IMR-90 (cell line): ENCODE data around the gene ABHD15. TPM values are rescaled to one million over a fixed set of nuclear protein-coding genes. Genes with fewer than 3 reads are reported as not detected.
A peak's percentile ranks its signal among the peaks of the same experiment; 100 is the strongest.

Experiments used
- ATAC-seq: fragments of 200-7000 bp; cut with Tn5 transposase; 2 replicates; pipeline ENCODE4 v1.9.1; 2020; ENCODE audit warnings: low read depth, mild to moderate bottlenecking, moderate library complexity
- BruUV-seq: library from RNA; stranded (reverse); fragments of 400-500 nt; replicated peaks from 2 replicates; lab custom pipeline; 2021; lab: Mats Ljungman, UMichigan
- CTCF ChIA-PET: fragments of 300-600 bp; formaldehyde crosslinking; extraction: SDS; loops from one replicate; lab custom pipeline; 2021; ENCODE audit warnings: antibody characterized with exemption; lab: Yijun Ruan, JAX
- POLR2A ChIA-PET: fragments of 300-600 bp; sonication (Branson Sonifier 250); formaldehyde crosslinking; loops from one replicate; lab custom pipeline; 2022; ENCODE audit warnings: antibody characterized with exemption; ENCODE audit not compliant: unreplicated experiment; lab: Charles Lee
- DNase-seq: peaks from one replicate; pipeline ENCODE4 v3.0.0; 2013
- H2AFZ ChIP-seq: replicated peaks from 2 replicates; pipeline ENCODE3; 2013; ENCODE audit warnings: low read length, mild to moderate bottlenecking; ENCODE audit not compliant: poor library complexity
- H2AK5ac ChIP-seq: 2 replicates; pipeline ENCODE4 v1.6.1; 2013; ENCODE audit warnings: low read depth, low read length, inconsistent platforms
- H2AK9ac ChIP-seq: replicated peaks from 2 replicates; pipeline ENCODE3; 2013; ENCODE audit warnings: mild to moderate bottlenecking, low read depth, low read length, moderate library complexity; ENCODE audit not compliant: poor library complexity
- H2BK120ac ChIP-seq: 2 replicates; pipeline ENCODE4 v1.6.1; 2013; ENCODE audit warnings: low read depth, low read length, inconsistent platforms
- H2BK15ac ChIP-seq: 3 replicates; pipeline ENCODE4 v1.6.1; 2013; ENCODE audit warnings: low read depth, low read length, inconsistent platforms
- H2BK20ac ChIP-seq: 2 replicates; pipeline ENCODE4 v1.6.1; 2013; ENCODE audit warnings: low read depth, mild to moderate bottlenecking, inconsistent platforms, low read length, moderate library complexity
- H2BK5ac ChIP-seq: 2 replicates; pipeline ENCODE4 v1.6.1; 2013; ENCODE audit warnings: mild to moderate bottlenecking, low read depth, low read length, inconsistent platforms; ENCODE audit not compliant: poor library complexity, severe bottlenecking
- H3K14ac ChIP-seq: replicated peaks from 2 replicates; pipeline ENCODE4 v1.6.1; 2013; ENCODE audit warnings: low read depth, low read length, inconsistent platforms
- H3K18ac ChIP-seq: 2 replicates; pipeline ENCODE4 v1.6.1; 2013; ENCODE audit warnings: low read depth, low read length, control low read depth
- H3K23ac ChIP-seq: 2 replicates; pipeline ENCODE4 v1.6.1; 2013; ENCODE audit warnings: low read depth, low read length, inconsistent platforms
- H3K27ac ChIP-seq: 2 replicates; pipeline ENCODE4 v1.5.1; 2013; ENCODE audit warnings: mild to moderate bottlenecking, control low read depth, low read length; ENCODE audit not compliant: insufficient read depth
- H3K27me3 ChIP-seq: 2 replicates; pipeline ENCODE4 v1.6.1; 2013; ENCODE audit warnings: low read length; ENCODE audit not compliant: control insufficient read depth, insufficient read depth
- H3K36me3 ChIP-seq: 2 replicates; pipeline ENCODE4 v1.6.1; 2013; ENCODE audit warnings: low read length, mixed read lengths; ENCODE audit not compliant: control insufficient read depth, insufficient read depth
- H3K4ac ChIP-seq: 2 replicates; pipeline ENCODE4 v1.6.1; 2013; ENCODE audit warnings: low read depth, low read length, inconsistent platforms
- H3K4me1 ChIP-seq: 2 replicates; pipeline ENCODE4 v1.6.1; 2013; ENCODE audit warnings: low read length, mixed read lengths; ENCODE audit not compliant: control insufficient read depth, insufficient read depth
- H3K4me2 ChIP-seq: 2 replicates; pipeline ENCODE4 v1.6.1; 2013; ENCODE audit warnings: low read depth, mild to moderate bottlenecking, control low read depth, low read length, moderate library complexity
- H3K4me3 ChIP-seq: 2 replicates; pipeline ENCODE4 v1.5.1; 2013; ENCODE audit warnings: low read depth, mild to moderate bottlenecking, control low read depth, low read length, moderate library complexity; ENCODE audit not compliant: insufficient read depth
- H3K56ac ChIP-seq: 2 replicates; pipeline ENCODE4 v1.6.1; 2013; ENCODE audit warnings: low read length, inconsistent platforms; ENCODE audit not compliant: insufficient read depth; ENCODE audit errors: extremely low read depth
- H3K79me1 ChIP-seq, 2 experiments: 2 replicates each; pipeline ENCODE4 v1.6.1; 2013; ENCODE audit warnings: low read length in 2 of 2, inconsistent platforms in 1 of 2, low read depth in 1 of 2
- H3K9ac ChIP-seq: 2 replicates; pipeline ENCODE4 v1.6.1; 2013; ENCODE audit warnings: low read depth, low read length, control low read depth
- H3K9me1 ChIP-seq: 2 replicates; pipeline ENCODE4 v1.6.1; 2013; ENCODE audit warnings: low read length, inconsistent platforms; ENCODE audit not compliant: insufficient read depth
- H3K9me3 ChIP-seq: 2 replicates; pipeline ENCODE4 v1.6.1; 2013; ENCODE audit warnings: low read length; ENCODE audit not compliant: control insufficient read depth, insufficient read depth
- H4K20me1 ChIP-seq: 2 replicates; pipeline ENCODE4 v1.6.1; 2013; ENCODE audit warnings: low read length, inconsistent platforms; ENCODE audit not compliant: insufficient read depth
- H4K5ac ChIP-seq: 2 replicates; pipeline ENCODE4 v1.6.1; 2013; ENCODE audit warnings: mild to moderate bottlenecking, low read depth, low read length, control low read depth
- H4K8ac ChIP-seq, 2 experiments: 2 replicates each; pipeline ENCODE4 v1.6.1; 2013; ENCODE audit warnings: low read depth in 2 of 2, low read length in 2 of 2, control low read depth in 1 of 2, inconsistent platforms in 1 of 2
- H4K91ac ChIP-seq: 2 replicates; pipeline ENCODE4 v1.6.1; 2013; ENCODE audit warnings: low read depth, low read length, inconsistent platforms; ENCODE audit not compliant: insufficient read depth
- BHLHE40 ChIP-seq: fragments of 150-350 bp; IDR thresholded peaks from 2 replicates; pipeline ENCODE4 v1.6.1; 2016; ENCODE audit warnings: mild to moderate bottlenecking, low read depth, low read length
- CEBPB ChIP-seq: IDR thresholded peaks from 2 replicates; pipeline ENCODE4 v1.6.1; 2012; ENCODE audit warnings: low read depth, low read length, improper control_type of control experiment
- CHD1 ChIP-seq: IDR thresholded peaks from 2 replicates; pipeline ENCODE4 v1.6.1; 2012; ENCODE audit warnings: low read depth, low read length, improper control_type of control experiment
- FOS ChIP-seq: fragments of 150-350 bp; IDR thresholded peaks from 2 replicates; pipeline ENCODE4 v1.6.1; 2016; ENCODE audit warnings: low read depth, low read length
- MAFK ChIP-seq: IDR thresholded peaks from 2 replicates; pipeline ENCODE4 v1.6.1; 2012; ENCODE audit warnings: low read depth, low read length, improper control_type of control experiment
- MAZ ChIP-seq: IDR thresholded peaks from 2 replicates; pipeline ENCODE4 v1.6.1; 2012; ENCODE audit warnings: low read depth, mild to moderate bottlenecking, low read length, improper control_type of control experiment, moderate library complexity, borderline replicate concordance
- MXI1 ChIP-seq: IDR thresholded peaks from 2 replicates; pipeline ENCODE4 v1.6.1; 2012; ENCODE audit warnings: low read depth, mild to moderate bottlenecking, low read length, moderate library complexity, borderline replicate concordance
- NFE2L2 ChIP-seq: fragments of 150-350 bp; IDR thresholded peaks from 2 replicates; pipeline ENCODE4 v1.6.1; 2016; ENCODE audit warnings: low read depth, mild to moderate bottlenecking, low read length
- POLR2A ChIP-seq: IDR thresholded peaks from 2 replicates; pipeline ENCODE4 v1.6.1; 2012; ENCODE audit warnings: mild to moderate bottlenecking, low read depth, low read length
- RAD21 ChIP-seq: IDR thresholded peaks from 2 replicates; pipeline ENCODE4 v1.6.1; 2012; ENCODE audit warnings: low read length, improper control_type of control experiment
- RFX5 ChIP-seq: IDR thresholded peaks from 2 replicates; pipeline ENCODE4 v1.8.0; 2012; ENCODE audit warnings: low read depth, mild to moderate bottlenecking, low read length, moderate library complexity
- SMC3 ChIP-seq: fragments of 150-350 bp; IDR thresholded peaks from 2 replicates; pipeline ENCODE4 v1.6.1; 2016; ENCODE audit warnings: low read depth, mild to moderate bottlenecking, antibody characterized with exemption, low read length, moderate library complexity
- WGBS, 2 experiments: methylation state at CpG; one replicate each; pipeline versions ENCODE4 v1.1.5 to v1.1.7; 2013; ENCODE audit warnings: missing lambda C conversion rate in 2 of 2; ENCODE audit not compliant: insufficient read length in 1 of 2; ENCODE audit errors: extremely low coverage in 2 of 2; 5-methylcytosine and 5-hydroxymethylcytosine counted together
- dilution Hi-C: fragments of 300-500 bp; cut with HindIII; formaldehyde crosslinking; loops from one replicate; pipeline ENCODE4 v1.14.3; 2018; ENCODE audit warnings: low sequenced_read_pairs; ENCODE audit not compliant: unreplicated experiment
- in situ Hi-C: fragments of 300-500 bp; cut with MboI; formaldehyde crosslinking; loops from 3 replicates; pipeline ENCODE4 v1.14.3; 2019; ENCODE audit warnings: low sequenced_read_pairs, inconsistent platforms, mixed read lengths
- intact Hi-C: fragments of 100-400 bp; cut with micrococcal nuclease; formaldehyde crosslinking; loops from 2 replicates; pipeline ENCODE4 v1.10.0; 2022
- polyA plus RNA-seq, 3 experiments: library from polyadenylated mRNA; depleted of rRNA; stranded (reverse); fragments of >200 nt; gene quantifications; 2 replicates each; pipeline ENCODE4 v1.2.3, GENCODE V29; 2012; ENCODE audit warnings: low replicate concordance in 1 of 3
- total RNA-seq: library from RNA; depleted of rRNA; stranded (reverse); fragments of >200 nt; gene quantifications from 2 replicates; pipeline ENCODE4 v1.2.3, GENCODE V29; 2012
- TF ChIP-seq, protein P1 (sequence below): fragments of 150-350 bp; IDR thresholded peaks from 2 replicates; pipeline ENCODE4 v1.6.1; 2017; ENCODE audit warnings: mild to moderate bottlenecking, antibody characterized with exemption, low read length, low read depth
- TF ChIP-seq, protein P2 (sequence below): conservative IDR thresholded peaks from 2 replicates; pipeline ENCODE4 v1.5.1; 2012; ENCODE audit warnings: mild to moderate bottlenecking, low read depth, low read length, improper control_type of control experiment

Gene ABHD15
- total and polyA plus RNA-seq, 2 of the 4 experiments (the other 2 are of a cell fraction): 3.2 to 4.6 TPM

DNA sequence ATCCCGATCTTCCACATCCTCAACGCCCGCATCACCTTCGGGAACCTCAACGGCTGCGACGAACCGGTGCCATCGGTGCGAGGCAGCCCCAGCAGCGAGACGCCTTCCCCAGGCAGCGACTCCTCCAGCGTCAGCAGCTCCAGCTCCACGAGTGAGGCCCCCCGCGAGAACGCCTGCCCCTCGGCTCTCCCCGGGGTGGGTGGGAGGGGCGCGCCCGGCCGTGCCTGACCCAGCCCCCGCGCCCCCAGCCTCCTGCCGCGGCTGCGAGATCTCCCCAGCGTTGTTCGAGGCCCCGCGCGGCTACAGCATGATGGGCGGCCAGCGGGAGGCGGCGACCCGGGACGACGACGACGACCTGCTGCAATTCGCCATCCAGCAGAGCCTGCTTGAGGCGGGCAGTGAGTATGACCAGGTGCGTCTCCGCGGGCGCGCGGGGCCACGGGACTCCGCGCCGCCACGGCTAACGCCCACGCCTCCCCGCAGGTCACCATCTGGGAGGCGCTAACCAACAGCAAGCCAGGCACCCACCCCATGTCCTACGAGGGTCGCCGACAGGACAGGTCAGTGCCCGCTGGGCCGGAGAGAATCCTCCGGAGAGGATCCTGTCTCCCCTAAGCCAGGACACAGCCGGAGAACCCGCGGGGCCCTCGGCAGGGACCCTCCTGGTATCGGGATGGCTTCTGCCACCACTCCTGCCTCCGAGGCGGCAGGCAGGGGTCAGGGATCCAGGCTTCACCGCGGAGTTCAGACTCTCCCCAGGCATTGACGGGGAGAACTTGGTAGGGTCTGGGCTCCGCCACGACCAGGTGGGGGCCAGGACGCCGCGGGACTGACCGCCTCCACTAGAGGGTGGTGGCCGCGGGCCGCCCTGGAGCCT lies 45.8 kb upstream of the ABHD15 start:
- Histone ChIP-seq H3K36me3 (peaks cover 2% of the 10 kb centered on the region; the same call in 1 of the 2 replicates), H3K9me3 (no peaks in the 10 kb centered on the region), H4K5ac (no peak overlapping the region), H3K4me1 (no peaks in the 10 kb centered on the region), H3K4me3 (no peak overlapping the region), H4K91ac (no peak overlapping the region), H2BK15ac (no peak overlapping the region), H2AK5ac (no peak overlapping the region), H3K4me2 (no peak overlapping the region), H3K23ac (no peak overlapping the region), H3K27ac (no peak overlapping the region), H3K27me3 (no peaks in the 10 kb centered on the region; the same call in 1 of the 2 replicates), H2BK20ac (no peak overlapping the region), H3K4ac (no peak overlapping the region), H2AK9ac (peak overlapping the region; percentile 71), H3K79me1 (no peaks in the 10 kb centered on the region), H3K9ac (no peak overlapping the region), H4K8ac (no peak overlapping the region), H2BK5ac (no peak overlapping the region), H3K56ac (no peak overlapping the region), H3K18ac (no peak overlapping the region), H3K9me1 (peaks cover 8% of the 10 kb centered on the region; the same call in 1 of the 2 replicates), H3K14ac (no peak overlapping the region), H4K20me1 (peaks cover 6% of the 10 kb centered on the region; the same call in 1 of the 2 replicates), H2BK120ac (no peak overlapping the region), H2AFZ (peak overlapping the region; percentile 92)
- in situ Hi-C loops: no loop called here
- DNase-seq (no peak), ATAC-seq (no peak)
- TF ChIP-seq CHD1 (no peak), RAD21 (no peak), BHLHE40 (no peak), POLR2A (no peak), MXI1 (no peak), NFE2L2 (no peak), SMC3 (no peak), MAFK (no peak), CEBPB (no peak), RFX5 (no peak), FOS (no peak), MAZ (no peak)
- TF ChIP-seq, protein P1, sequence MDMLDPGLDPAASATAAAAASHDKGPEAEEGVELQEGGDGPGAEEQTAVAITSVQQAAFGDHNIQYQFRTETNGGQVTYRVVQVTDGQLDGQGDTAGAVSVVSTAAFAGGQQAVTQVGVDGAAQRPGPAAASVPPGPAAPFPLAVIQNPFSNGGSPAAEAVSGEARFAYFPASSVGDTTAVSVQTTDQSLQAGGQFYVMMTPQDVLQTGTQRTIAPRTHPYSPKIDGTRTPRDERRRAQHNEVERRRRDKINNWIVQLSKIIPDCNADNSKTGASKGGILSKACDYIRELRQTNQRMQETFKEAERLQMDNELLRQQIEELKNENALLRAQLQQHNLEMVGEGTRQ: no peak
- TF ChIP-seq, protein P2, sequence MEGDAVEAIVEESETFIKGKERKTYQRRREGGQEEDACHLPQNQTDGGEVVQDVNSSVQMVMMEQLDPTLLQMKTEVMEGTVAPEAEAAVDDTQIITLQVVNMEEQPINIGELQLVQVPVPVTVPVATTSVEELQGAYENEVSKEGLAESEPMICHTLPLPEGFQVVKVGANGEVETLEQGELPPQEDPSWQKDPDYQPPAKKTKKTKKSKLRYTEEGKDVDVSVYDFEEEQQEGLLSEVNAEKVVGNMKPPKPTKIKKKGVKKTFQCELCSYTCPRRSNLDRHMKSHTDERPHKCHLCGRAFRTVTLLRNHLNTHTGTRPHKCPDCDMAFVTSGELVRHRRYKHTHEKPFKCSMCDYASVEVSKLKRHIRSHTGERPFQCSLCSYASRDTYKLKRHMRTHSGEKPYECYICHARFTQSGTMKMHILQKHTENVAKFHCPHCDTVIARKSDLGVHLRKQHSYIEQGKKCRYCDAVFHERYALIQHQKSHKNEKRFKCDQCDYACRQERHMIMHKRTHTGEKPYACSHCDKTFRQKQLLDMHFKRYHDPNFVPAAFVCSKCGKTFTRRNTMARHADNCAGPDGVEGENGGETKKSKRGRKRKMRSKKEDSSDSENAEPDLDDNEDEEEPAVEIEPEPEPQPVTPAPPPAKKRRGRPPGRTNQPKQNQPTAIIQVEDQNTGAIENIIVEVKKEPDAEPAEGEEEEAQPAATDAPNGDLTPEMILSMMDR: no peak
- ChIA-PET POLR2A (no interaction called here), CTCF (interaction anchor here (1.1 kb wide), 1 partner anchor 8 kb away, joined by 3 read pairs; no protein-coding TSS in a partner anchor)
- 54% methylated on average over 33 of the region's 85 CpGs; no CpG with 5 or more reads in 1 of the 2 experiments for whole genome bisulfite sequencing, 2 experiments
- dilution Hi-C loops: no loop called here
- BruUV-seq: no TSS peak
- intact Hi-C loops: no loop called here
